GM10266 (cell line): ENCODE data around the gene SPSB1.

ENCODE experiments used
- DNase-seq: peaks from one replicate; pipeline ENCODE4 v3.0.0; 2012; ENCODE audit errors: extremely low spot score
- TF ChIP-seq, protein P1 (sequence below): IDR thresholded peaks from 2 replicates; pipeline ENCODE4 v1.5.1; 2012; ENCODE audit warnings: mild to moderate bottlenecking, low read depth; ENCODE audit not compliant: control insufficient read depth, insufficient read depth; ENCODE audit errors: missing control alignments

The SPSB1 gene

DNA sequence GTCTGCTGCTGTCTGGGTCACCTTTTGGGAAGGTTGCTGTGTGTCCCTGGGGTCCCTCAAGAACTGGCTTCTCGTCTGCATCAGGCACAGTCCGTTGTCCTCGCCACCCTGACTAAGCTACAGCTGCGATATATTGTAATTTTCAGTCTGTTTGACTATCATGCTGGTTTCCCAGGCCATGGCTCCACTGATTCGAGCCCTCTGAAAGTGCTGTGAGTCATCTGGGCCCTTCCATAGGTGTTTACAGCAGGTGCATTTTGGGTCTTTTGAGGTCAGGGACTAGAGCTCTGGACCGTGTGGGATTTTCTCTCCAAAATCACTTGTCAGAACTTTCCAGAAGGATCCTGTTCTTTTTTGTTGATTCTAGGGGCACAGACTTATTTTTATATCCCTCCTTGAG, 52.8 kb downstream of the SPSB1 start:
- TF ChIP-seq, protein P1, sequence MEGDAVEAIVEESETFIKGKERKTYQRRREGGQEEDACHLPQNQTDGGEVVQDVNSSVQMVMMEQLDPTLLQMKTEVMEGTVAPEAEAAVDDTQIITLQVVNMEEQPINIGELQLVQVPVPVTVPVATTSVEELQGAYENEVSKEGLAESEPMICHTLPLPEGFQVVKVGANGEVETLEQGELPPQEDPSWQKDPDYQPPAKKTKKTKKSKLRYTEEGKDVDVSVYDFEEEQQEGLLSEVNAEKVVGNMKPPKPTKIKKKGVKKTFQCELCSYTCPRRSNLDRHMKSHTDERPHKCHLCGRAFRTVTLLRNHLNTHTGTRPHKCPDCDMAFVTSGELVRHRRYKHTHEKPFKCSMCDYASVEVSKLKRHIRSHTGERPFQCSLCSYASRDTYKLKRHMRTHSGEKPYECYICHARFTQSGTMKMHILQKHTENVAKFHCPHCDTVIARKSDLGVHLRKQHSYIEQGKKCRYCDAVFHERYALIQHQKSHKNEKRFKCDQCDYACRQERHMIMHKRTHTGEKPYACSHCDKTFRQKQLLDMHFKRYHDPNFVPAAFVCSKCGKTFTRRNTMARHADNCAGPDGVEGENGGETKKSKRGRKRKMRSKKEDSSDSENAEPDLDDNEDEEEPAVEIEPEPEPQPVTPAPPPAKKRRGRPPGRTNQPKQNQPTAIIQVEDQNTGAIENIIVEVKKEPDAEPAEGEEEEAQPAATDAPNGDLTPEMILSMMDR: no peak

GRCh38 chr1:9345922-9346321, 53.2 kb downstream of the SPSB1 start:
- TF ChIP-seq, protein P1: no peak
- no peak for DNase-seq

More for the DNA sequence above, 52.8 kb downstream of the SPSB1 start:
- no peak for DNase-seq

DNA sequence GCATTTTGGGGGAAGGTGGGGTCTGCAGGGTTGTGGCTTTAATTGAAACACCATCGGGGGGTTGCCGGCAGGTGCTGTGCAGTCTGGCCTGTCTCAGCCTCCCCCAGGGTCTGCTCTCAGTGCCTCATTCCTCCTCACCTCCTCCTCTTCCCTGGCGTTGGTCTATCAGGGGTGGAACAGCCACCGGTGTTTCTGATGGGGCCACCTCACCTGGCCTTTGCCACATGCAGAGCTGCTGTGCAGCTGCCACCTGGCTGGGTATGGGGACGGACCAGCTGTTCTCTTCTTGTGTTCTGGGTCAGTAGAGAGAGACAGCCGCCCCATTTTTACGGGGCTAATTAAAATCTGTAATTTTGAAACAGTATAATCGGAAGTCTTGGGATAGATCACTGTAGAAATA, 53.9 kb downstream of the SPSB1 start:
- TF ChIP-seq, protein P1: no peak
- DNase-seq: no peak

GRCh38 chr1:9347095-9347850, 54.6 kb downstream of the SPSB1 start:
- TF ChIP-seq, protein P1: no peak
- no peak for DNase-seq

DNA sequence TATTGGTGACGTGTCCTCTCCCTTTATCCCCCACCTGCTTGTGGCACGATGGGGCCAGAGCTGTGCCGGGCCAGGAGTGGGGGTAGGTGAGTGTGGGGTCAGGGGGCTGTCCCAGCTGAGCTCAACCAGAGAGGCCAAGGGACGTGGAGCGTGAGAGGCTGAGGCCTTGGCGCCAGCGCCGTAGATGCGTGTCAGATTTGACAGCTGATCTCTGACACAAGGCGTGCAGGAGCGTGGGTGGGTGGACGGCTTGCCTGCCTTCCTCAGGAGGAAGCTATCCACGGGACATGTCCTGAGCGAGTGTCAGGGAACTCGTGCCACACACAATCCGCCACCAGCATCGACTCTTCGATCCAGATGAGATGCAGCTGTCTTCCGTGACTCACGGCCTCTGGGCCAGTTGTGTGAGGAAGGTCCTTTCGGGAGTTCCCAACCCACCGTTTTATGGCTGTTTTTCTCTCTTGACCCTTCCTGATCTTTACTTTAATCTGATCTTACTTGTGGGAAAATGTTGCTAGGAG, 56.7 kb downstream of the SPSB1 start:
- DNase-seq: no peak
- TF ChIP-seq, protein P1: no peak

- no peak for DNase-seq
- TF ChIP-seq, protein P1: no peak
These were observed 57.6 kb downstream of the SPSB1 start for GRCh38 chr1:9350013-9350908.
